HG03558 (cell line): Measurements from ENCODE around the gene KCNMB3.
"Not testable (repeated sequence)": the region's sequence is repeated elsewhere in the genome, so short reads cannot be mapped to it uniquely, and the experiment has no call there.

ENCODE experiments used
- ATAC-seq: cut with Tn5 transposase; IDR thresholded peaks from one replicate; pipeline ENCODE4 v1.9.1; 2021; ENCODE audit warnings: moderate number of reproducible peaks; ENCODE audit not compliant: unreplicated experiment; ENCODE audit errors: extremely low read depth

The KCNMB3 gene, protein sequence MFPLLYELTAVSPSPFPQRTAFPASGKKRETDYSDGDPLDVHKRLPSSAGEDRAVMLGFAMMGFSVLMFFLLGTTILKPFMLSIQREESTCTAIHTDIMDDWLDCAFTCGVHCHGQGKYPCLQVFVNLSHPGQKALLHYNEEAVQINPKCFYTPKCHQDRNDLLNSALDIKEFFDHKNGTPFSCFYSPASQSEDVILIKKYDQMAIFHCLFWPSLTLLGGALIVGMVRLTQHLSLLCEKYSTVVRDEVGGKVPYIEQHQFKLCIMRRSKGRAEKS

DNA sequence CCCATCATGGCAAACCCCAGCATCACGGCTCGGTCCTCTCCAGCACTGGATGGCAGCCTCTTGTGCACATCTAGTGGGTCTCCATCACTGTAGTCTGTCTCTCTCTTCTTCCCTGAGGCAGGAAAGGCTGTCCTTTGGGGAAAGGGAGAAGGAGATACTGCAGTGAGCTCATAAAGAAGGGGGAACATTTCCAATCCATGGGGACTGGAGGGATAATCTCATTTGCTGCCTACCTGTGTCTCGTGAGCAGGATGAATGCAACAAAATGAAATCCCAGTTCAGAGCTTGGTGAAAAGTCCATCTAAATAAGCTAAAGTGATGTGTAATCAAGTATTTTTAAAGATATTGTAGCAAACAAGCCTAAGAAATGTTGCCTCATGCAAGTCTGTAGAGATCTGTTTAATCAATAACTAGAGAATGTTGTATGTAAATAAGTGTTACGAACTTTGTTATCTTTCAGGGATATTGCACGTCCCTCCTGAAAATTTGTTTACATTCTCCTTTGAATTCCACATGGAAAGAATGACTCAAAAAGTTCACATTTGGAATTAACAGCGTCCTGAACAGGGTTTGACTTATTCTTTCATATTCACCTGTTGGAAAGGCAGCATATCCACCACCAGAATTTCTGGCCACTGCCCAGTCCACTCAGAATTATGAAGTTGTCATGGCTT is at the start of gene KCNMB3:
TSS of gene KCNMB3 (minus strand) at position 312 of the 674 bp plus-strand sequence. CDS start at position 188, 124 bp downstream.
- no peak for ATAC-seq

- ATAC-seq: peak; percentile 43
These were observed 49.2 kb upstream of the KCNMB3 start for GRCh38 chr3:179299999-179300613.

GRCh38 chr3:179299316-179299715 is 48.4 kb upstream of the KCNMB3 start:
- ATAC-seq: no peak

- no peak for ATAC-seq
These were observed 47.2 kb upstream of the KCNMB3 start for GRCh38 chr3:179297971-179298725.

- no peak for ATAC-seq
These were observed 41.5 kb upstream of the KCNMB3 start for GRCh38 chr3:179292450-179292849.

GRCh38 chr3:179289295-179289694 is 38.4 kb upstream of the KCNMB3 start:
- no peak for ATAC-seq

DNA sequence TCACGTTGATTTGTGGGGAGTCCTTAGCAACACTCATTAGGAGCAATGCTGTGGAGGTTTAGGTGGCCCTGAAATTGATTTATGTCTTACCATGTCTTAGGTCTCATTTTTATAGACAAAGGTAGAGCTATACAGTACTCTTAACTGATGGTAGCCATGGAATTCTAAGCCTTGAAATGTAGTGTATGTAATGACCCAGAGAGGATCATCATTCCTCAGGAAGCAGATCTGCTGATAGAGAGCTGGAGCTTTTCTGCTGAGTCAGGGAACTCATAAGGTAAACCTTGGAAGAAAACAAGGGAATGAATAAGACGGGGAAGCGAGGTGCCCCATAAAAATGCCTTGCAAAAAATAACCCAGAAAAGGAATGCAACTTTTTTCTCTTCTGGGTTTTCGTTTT is 37.9 kb upstream of the KCNMB3 start:
- no peak for ATAC-seq

DNA sequence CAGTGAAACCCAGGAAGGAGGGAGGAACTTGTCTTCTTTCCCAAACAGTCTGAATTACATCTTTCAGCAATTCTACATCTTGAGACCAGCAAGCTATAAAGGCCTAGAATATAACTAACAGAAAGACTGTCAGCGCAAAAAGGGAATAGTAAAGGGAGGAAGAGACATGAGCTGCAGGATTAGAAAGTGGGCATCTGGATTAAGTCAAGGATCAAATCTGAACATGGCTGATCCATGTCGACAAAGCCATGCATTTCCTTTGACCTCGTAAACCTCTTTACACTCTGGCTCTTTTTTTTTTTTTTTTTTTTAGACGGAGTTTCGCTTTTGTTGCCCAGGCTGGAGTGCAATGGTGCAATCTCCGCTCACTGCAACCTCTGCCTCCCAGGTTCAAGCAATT is 35.4 kb upstream of the KCNMB3 start:
- ATAC-seq: no peak

DNA sequence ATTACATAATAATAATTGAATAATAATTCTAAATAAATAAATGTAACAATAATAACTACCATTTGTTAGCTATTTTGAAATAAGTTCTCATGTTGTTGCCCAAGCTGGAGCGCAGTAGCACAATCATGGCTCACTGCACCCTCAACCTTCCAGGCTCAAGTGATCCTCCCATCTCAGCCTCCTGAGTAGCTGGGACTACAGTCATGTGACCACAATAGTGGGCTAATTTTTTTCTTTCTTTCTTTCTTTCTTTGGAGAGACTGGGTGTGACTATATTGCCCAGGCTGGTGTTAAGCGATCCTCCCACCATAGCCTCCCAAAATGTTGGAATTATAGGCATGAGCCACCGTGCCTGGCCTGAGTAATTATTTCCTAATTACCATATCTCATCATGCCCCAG is 30.9 kb upstream of the KCNMB3 start:
- no peak for ATAC-seq

DNA sequence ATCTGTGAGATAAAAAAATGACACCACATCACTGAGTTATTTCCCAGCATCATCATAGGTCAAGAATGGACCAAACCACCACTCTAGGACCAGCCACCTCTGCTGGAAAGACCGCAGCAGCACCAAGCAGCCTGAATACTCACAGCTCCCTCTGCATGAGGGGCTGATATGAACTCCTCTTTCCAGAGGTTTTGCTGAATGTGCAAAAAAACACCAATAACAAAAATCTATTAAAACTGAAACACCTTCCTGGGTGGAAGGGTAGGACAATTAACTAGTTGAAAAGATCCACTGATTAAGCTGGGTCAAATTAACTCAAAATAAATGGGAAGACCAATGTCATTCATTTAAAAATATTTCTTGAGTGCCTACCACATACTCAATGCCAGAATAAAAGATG is 28.9 kb upstream of the KCNMB3 start:
- no peak for ATAC-seq

DNA sequence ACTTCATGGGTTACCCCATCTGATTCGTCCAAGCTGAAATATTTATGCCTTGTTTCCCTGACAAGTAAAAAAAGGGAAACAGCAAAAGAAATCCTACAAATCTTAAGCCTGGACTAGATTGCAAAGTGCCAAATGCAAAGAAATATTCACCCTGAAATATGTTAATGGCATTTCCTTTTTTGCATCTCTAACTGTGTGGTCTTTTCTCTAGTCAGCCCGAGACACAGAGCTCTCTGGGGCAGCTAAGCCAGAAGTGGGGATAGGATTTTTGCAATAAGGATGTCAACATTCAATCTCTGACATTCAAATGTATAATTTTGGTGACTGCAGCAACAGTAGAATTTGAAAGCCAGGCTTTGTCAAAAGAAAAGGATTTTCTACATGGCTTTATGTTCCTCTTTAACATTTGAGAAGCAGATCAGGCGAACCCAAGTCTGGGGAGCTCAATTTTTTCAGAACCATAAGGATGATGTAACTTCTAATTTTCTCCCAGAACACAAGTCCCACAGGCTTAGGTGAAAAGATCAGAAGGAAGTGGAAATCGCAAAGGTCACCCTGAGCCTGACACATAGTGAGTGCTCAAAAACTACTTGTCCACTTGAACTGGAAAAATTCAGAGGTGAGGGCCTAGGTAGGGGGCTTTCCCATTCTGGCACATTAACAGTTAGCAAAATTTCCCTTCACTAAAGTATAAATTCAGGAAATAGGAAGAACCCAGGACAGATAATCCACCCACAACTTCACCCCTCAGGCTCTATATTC is 28.2 kb upstream of the KCNMB3 start:
- no peak for ATAC-seq

DNA sequence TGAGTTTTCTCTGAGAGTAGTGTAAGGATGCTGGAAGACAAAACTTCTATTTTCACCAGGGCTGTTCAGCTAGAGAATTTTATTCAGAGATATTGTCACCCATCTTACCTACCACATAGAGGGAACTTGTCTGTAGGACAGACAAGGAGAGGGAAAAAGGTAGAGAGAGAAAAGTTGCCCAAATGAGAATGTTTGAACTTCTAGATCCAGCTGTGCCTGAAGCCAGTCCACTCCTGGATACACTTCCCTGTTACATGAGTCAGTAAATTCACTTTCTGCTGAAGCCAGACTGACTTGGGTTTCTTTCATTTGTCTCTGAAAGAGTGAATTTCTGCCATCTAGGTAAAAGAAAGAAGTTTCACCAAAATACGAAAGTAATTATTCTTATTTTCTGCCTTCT is 27.2 kb upstream of the KCNMB3 start:
- no peak for ATAC-seq

GRCh38 chr3:179276743-179277142 is 25.8 kb upstream of the KCNMB3 start:
- no peak for ATAC-seq

- no peak for ATAC-seq
These were observed 25.1 kb upstream of the KCNMB3 start for GRCh38 chr3:179276001-179276400.

DNA sequence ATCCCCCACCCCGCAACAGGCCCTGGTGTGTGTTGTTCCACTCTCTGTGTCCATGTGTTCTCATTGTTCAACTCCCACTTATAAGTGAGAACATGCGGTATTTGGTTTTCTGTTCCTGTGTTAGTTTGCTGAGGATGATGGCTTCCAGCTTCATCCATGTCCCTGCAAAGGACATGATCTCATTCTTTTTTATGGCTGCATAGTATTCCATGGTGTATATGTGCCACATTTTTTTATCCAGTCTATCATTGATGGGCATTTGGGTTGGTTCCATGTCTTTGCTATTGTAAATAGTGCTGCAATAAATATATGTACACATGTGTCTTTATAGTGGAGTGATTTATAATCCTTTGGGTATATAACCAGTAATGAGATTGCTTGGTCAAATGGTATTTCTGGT is 23.5 kb upstream of the KCNMB3 start:
- not testable (repeated sequence) for ATAC-seq

- ATAC-seq: no peak
These were observed 21.5 kb upstream of the KCNMB3 start for GRCh38 chr3:179272385-179272784.

- no peak for ATAC-seq
These were observed 18.3 kb upstream of the KCNMB3 start for GRCh38 chr3:179269152-179269707.

GRCh38 chr3:179268400-179269051 is 17.6 kb upstream of the KCNMB3 start:
- no peak for ATAC-seq

- ATAC-seq: no peak
These were observed 15.8 kb upstream of the KCNMB3 start for GRCh38 chr3:179266701-179267211.
